Calu3 (cell line): ENCODE data around the gene FGF9. TPM values are rescaled to one million over a fixed set of nuclear protein-coding genes. Genes with fewer than 3 reads are reported as not detected.
A peak's percentile ranks its signal among the peaks of the same experiment; 100 is the strongest.

ENCODE experiments used
- BruUV-seq: library from RNA; stranded (reverse); fragments of 400-500 nt; replicated peaks from 2 replicates; lab custom pipeline; 2021; lab: Mats Ljungman, UMichigan
- CTCF ChIA-PET: fragments of 300-600 bp; sonication (Branson Sonifier 250); formaldehyde crosslinking; loops from one replicate; lab custom pipeline; 2022; ENCODE audit warnings: antibody characterized with exemption; lab: Charles Lee
- DNase-seq: peaks from one replicate; pipeline ENCODE4 v3.0.0; 2022
- H3K27ac Mint-ChIP-seq: one replicate; pipeline ENCODE4 v1.8.0; 2022; ENCODE audit warnings: mixed read lengths; ENCODE audit not compliant: unreplicated experiment
- H3K27me3 Mint-ChIP-seq: one replicate; pipeline ENCODE4 v1.8.0; 2022; ENCODE audit warnings: mixed read lengths; ENCODE audit not compliant: unreplicated experiment
- H3K36me3 Mint-ChIP-seq: one replicate; pipeline ENCODE4 v1.8.0; 2022; ENCODE audit warnings: mild to moderate bottlenecking, moderate library complexity, mixed read lengths; ENCODE audit not compliant: insufficient read depth, unreplicated experiment
- H3K4me1 Mint-ChIP-seq: one replicate; pipeline ENCODE4 v1.8.0; 2022; ENCODE audit warnings: mild to moderate bottlenecking, low read depth, mixed read lengths; ENCODE audit not compliant: unreplicated experiment
- H3K4me3 Mint-ChIP-seq: one replicate; pipeline ENCODE4 v1.8.0; 2022; ENCODE audit warnings: mild to moderate bottlenecking, low read depth, moderate library complexity, mixed read lengths; ENCODE audit not compliant: unreplicated experiment
- H3K9me3 Mint-ChIP-seq: one replicate; pipeline ENCODE4 v1.8.0; 2022; ENCODE audit warnings: low read depth, mixed read lengths; ENCODE audit not compliant: unreplicated experiment
- intact Hi-C: fragments of 100-400 bp; cut with micrococcal nuclease; formaldehyde crosslinking; loops from one replicate; pipeline ENCODE4 v1.10.0; 2022; ENCODE audit not compliant: unreplicated experiment
- total RNA-seq: library from RNA; stranded (reverse); gene quantifications from 2 replicates; pipeline ENCODE4 v1.2.3, GENCODE V29; 2022
- TF ChIP-seq, protein P1 (sequence below): fragments of 200-600 bp; IDR thresholded peaks from one replicate; pipeline ENCODE4 v1.8.0; 2022; ENCODE audit warnings: antibody characterized with exemption; ENCODE audit not compliant: unreplicated experiment

FGF9 gene
- total RNA-seq, 1 experiment from 2014 or later, result not detected

DNA sequence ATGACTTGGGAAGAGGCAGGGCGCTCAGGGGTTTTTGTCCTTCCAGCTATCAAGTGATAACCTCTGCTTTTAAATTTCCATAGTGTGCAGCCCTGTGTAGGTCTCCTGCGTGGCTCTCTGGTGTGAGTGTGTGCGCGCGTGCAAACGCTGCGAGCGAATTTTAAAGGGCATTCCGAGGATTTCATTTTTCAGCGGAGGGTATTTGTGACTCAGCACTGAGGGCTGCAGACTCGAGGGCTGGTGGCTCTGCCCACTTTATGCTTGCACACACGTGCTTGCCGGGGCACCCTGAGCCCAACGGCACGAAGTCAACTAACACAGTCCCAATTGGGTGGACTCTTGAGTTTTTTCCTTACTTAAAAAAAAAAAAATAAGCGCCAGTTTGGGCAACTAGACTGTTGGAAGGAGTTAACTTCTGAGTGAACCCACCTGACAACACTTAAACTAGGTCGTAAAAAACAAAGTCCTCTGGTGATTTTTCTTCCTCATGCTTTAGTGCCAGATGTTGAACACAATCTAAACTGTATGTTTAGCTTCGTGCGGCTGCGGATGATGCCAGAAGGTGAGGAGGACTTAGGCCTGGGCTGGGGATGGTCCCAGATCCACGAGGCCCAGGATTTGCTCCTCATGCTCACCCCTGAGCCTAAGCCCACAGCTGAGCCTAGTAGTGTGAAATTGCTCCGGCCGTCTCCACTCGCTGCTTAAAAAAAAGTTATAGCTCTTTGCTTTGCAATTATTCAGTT is 2.1 kb downstream of the FGF9 start:
- BruUV-seq, result no TSS peak
- H3K4me1 Mint-ChIP-seq, result peaks cover 10% of the 10 kb centered on the region
- no peak for DNase-seq
- CTCF ChIA-PET, result interaction anchor here (0.7 to 0.9 kb wide), 3 partner anchors 9 to 50 kb away, joined by 3 read pairs; no protein-coding TSS in a partner anchor
- peaks cover 22% of the 10 kb centered on the region for H3K36me3 Mint-ChIP-seq
- H3K4me3 Mint-ChIP-seq, result peak overlapping the region; percentile 73
- no peak overlapping the region for H3K27ac Mint-ChIP-seq
- H3K27me3 Mint-ChIP-seq, result peaks cover 84% of the 10 kb centered on the region
- no peaks in the 10 kb centered on the region for H3K9me3 Mint-ChIP-seq
- intact Hi-C loops, result loop anchor here (10.0 kb wide), 1 partner anchor 152 kb away; no protein-coding TSS in a partner anchor
- TF ChIP-seq, protein P1, sequence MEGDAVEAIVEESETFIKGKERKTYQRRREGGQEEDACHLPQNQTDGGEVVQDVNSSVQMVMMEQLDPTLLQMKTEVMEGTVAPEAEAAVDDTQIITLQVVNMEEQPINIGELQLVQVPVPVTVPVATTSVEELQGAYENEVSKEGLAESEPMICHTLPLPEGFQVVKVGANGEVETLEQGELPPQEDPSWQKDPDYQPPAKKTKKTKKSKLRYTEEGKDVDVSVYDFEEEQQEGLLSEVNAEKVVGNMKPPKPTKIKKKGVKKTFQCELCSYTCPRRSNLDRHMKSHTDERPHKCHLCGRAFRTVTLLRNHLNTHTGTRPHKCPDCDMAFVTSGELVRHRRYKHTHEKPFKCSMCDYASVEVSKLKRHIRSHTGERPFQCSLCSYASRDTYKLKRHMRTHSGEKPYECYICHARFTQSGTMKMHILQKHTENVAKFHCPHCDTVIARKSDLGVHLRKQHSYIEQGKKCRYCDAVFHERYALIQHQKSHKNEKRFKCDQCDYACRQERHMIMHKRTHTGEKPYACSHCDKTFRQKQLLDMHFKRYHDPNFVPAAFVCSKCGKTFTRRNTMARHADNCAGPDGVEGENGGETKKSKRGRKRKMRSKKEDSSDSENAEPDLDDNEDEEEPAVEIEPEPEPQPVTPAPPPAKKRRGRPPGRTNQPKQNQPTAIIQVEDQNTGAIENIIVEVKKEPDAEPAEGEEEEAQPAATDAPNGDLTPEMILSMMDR, result no peak

- CTCF ChIA-PET, result interaction anchor here (0.7 to 0.9 kb wide), 2 partner anchors 10 to 35 kb away, joined by 3 read pairs; no protein-coding TSS in a partner anchor
- Mint-ChIP-seq H3K9me3 (no peaks in the 10 kb centered on the region), H3K4me3 (peak overlapping the region; percentile 73), H3K27me3 (peaks cover 80% of the 10 kb centered on the region), H3K27ac (no peak overlapping the region), H3K36me3 (peaks cover 22% of the 10 kb centered on the region), H3K4me1 (peaks cover 10% of the 10 kb centered on the region)
- TF ChIP-seq, protein P1, result no peak
- intact Hi-C loops, result loop anchor here (10.0 kb wide), 1 partner anchor 151 kb away; no protein-coding TSS in a partner anchor
- no TSS peak for BruUV-seq
- no peak for DNase-seq
Measured at GRCh38 chr13:21673539-21673788, 2.6 kb downstream of the FGF9 start.

GRCh38 chr13:21673789-21674489 is 3.1 kb downstream of the FGF9 start:
- H3K27ac Mint-ChIP-seq, result no peak overlapping the region
- no TSS peak for BruUV-seq
- DNase-seq, result peak; percentile 36
- H3K27me3 Mint-ChIP-seq, result peaks cover 76% of the 10 kb centered on the region
- intact Hi-C loops, result loop anchor here (10.0 kb wide), 1 partner anchor 151 kb away; no protein-coding TSS in a partner anchor
- peaks cover 10% of the 10 kb centered on the region for H3K4me1 Mint-ChIP-seq
- CTCF ChIA-PET, result no interaction called here
- no peaks in the 10 kb centered on the region for H3K9me3 Mint-ChIP-seq
- TF ChIP-seq, protein P1, result no peak
- H3K36me3 Mint-ChIP-seq, result peaks cover 22% of the 10 kb centered on the region
- H3K4me3 Mint-ChIP-seq, result peak overlapping the region; percentile 73

- Mint-ChIP-seq H3K36me3 (peaks cover 18% of the 10 kb centered on the region), H3K4me3 (peak overlapping the region; percentile 73), H3K27ac (no peak overlapping the region), H3K4me1 (peaks cover 10% of the 10 kb centered on the region), H3K27me3 (peaks cover 70% of the 10 kb centered on the region), H3K9me3 (no peaks in the 10 kb centered on the region)
- DNase-seq, result no peak
- CTCF ChIA-PET, result no interaction called here
- intact Hi-C loops, result loop anchor here (10.0 kb wide), 1 partner anchor 150 kb away; no protein-coding TSS in a partner anchor
- no TSS peak for BruUV-seq
- TF ChIP-seq, protein P1, result no peak
Measured at GRCh38 chr13:21674490-21675009, 3.7 kb downstream of the FGF9 start.
